HEK293 (cell line): ENCODE results near the gene LNX1.

ENCODE experiments used
- CTCF ChIA-PET: fragments of 350-600 bp; formaldehyde crosslinking; extraction: SDS; loops from one replicate; lab custom pipeline; 2021; ENCODE audit warnings: antibody characterized with exemption; lab: Yijun Ruan, JAX
- POLR2A ChIA-PET: fragments of 300-600 bp; formaldehyde crosslinking; extraction: SDS; loops from one replicate; lab custom pipeline; 2020; ENCODE audit warnings: antibody characterized with exemption, inconsistent platforms; lab: Yijun Ruan, JAX
- H3K27ac ChIP-seq: fragments of 200-500 bp; sonication (Bioruptor generic); 2 replicates; pipeline ENCODE4 v1.5.1; 2014; ENCODE audit warnings: low read depth, low read length, control low read depth, inconsistent platforms; ENCODE audit errors: extremely low read depth
- H3K36me3 ChIP-seq, 2 experiments: fragments of 200-500 bp in 1 of 2; sonication (Bioruptor generic) in 1 of 2; 1 replicate in 1 of 2; 2 replicates in 1 of 2; pipeline ENCODE4 v1.5.1; 2014 to 2017; ENCODE audit warnings: inconsistent platforms in 2 of 2, low read length in 2 of 2; ENCODE audit not compliant: control insufficient read depth in 2 of 2, insufficient read depth in 1 of 2
- H3K4me1 ChIP-seq: fragments of 200-500 bp; sonication (Bioruptor generic); 2 replicates; pipeline ENCODE4 v1.5.1; 2014; ENCODE audit warnings: mild to moderate bottlenecking, low read length, inconsistent platforms; ENCODE audit not compliant: control insufficient read depth, insufficient read depth
- H3K4me3 ChIP-seq: 2 replicates; pipeline ENCODE4 v1.5.1; 2011; ENCODE audit warnings: low read depth, mild to moderate bottlenecking, control low read depth, low read length, moderate library complexity
- H3K9me3 ChIP-seq: fragments of 200-500 bp; sonication (Bioruptor generic); 2 replicates; pipeline ENCODE4 v1.5.1; 2014; ENCODE audit warnings: low read depth, low read length, inconsistent platforms; ENCODE audit not compliant: control insufficient read depth, insufficient read depth
- BCL11B ChIP-seq: fragments of 450-650 bp; formaldehyde crosslinking; IDR thresholded peaks from 2 replicates; pipeline ENCODE4 v1.5.1; 2016; ENCODE audit warnings: low read depth, missing biosample characterization, missing genetic modification characterization
- ELK4 ChIP-seq: IDR thresholded peaks from 2 replicates; pipeline ENCODE4 v1.6.1; 2011; ENCODE audit warnings: mild to moderate bottlenecking, low read depth, low read length, borderline replicate concordance
- OSR2 ChIP-seq: fragments of 450-650 bp; formaldehyde crosslinking; IDR thresholded peaks from 2 replicates; pipeline ENCODE4 v1.5.1; 2016; ENCODE audit warnings: missing biosample characterization, missing genetic modification characterization
- PATZ1 ChIP-seq: fragments of 450-650 bp; formaldehyde crosslinking; IDR thresholded peaks from 2 replicates; pipeline ENCODE4 v1.5.1; 2016; ENCODE audit warnings: missing biosample characterization, missing genetic modification characterization
- RBAK ChIP-seq: fragments of 450-650 bp; formaldehyde crosslinking; IDR thresholded peaks from 2 replicates; pipeline ENCODE4 v1.5.1; 2016; ENCODE audit warnings: missing biosample characterization, missing genetic modification characterization
- SALL2 ChIP-seq: fragments of 450-650 bp; formaldehyde crosslinking; IDR thresholded peaks from 2 replicates; pipeline ENCODE4 v1.5.0; 2017; ENCODE audit warnings: missing biosample characterization, mild to moderate bottlenecking, missing genetic modification characterization, borderline replicate concordance
- TSHZ1 ChIP-seq: fragments of 450-650 bp; formaldehyde crosslinking; IDR thresholded peaks from 2 replicates; pipeline ENCODE4 v1.5.1; 2016; ENCODE audit warnings: missing biosample characterization, missing genetic modification characterization, borderline replicate concordance
- YY1 ChIP-seq: fragments of 450-650 bp; formaldehyde crosslinking; IDR thresholded peaks from 2 replicates; pipeline ENCODE4 v1.5.1; 2018; ENCODE audit warnings: missing biosample characterization, missing genetic modification characterization
- ZFP3 ChIP-seq: fragments of 450-650 bp; formaldehyde crosslinking; IDR thresholded peaks from 2 replicates; pipeline ENCODE4 v1.5.1; 2016; ENCODE audit warnings: low read depth, missing biosample characterization, missing genetic modification characterization
- ZNF133 ChIP-seq: fragments of 450-650 bp; formaldehyde crosslinking; IDR thresholded peaks from 2 replicates; pipeline ENCODE4 v1.5.1; 2016; ENCODE audit warnings: missing biosample characterization, missing genetic modification characterization
- ZNF138 ChIP-seq: fragments of 450-650 bp; formaldehyde crosslinking; IDR thresholded peaks from 2 replicates; pipeline ENCODE4 v1.5.1; 2016; ENCODE audit warnings: missing biosample characterization, missing genetic modification characterization, borderline replicate concordance
- ZNF239 ChIP-seq: fragments of 450-650 bp; formaldehyde crosslinking; IDR thresholded peaks from 2 replicates; pipeline ENCODE4 v1.5.1; 2016; ENCODE audit warnings: missing biosample characterization, missing genetic modification characterization
- ZNF292 ChIP-seq: fragments of 450-650 bp; formaldehyde crosslinking; IDR thresholded peaks from 2 replicates; pipeline ENCODE4 v1.5.1; 2016; ENCODE audit warnings: low read depth, missing biosample characterization, missing genetic modification characterization, borderline replicate concordance
- ZNF302 ChIP-seq: fragments of 450-650 bp; formaldehyde crosslinking; IDR thresholded peaks from 2 replicates; pipeline ENCODE4 v1.5.1; 2016; ENCODE audit warnings: missing biosample characterization, missing genetic modification characterization, low read depth
- ZNF350 ChIP-seq: fragments of 450-650 bp; formaldehyde crosslinking; IDR thresholded peaks from 2 replicates; pipeline ENCODE4 v1.5.0; 2017; ENCODE audit warnings: missing biosample characterization, mild to moderate bottlenecking, missing genetic modification characterization
- ZNF394 ChIP-seq: fragments of 450-650 bp; formaldehyde crosslinking; IDR thresholded peaks from 2 replicates; pipeline ENCODE4 v1.5.1; 2016; ENCODE audit warnings: missing biosample characterization, missing genetic modification characterization, mild to moderate bottlenecking, moderate library complexity, borderline replicate concordance
- ZNF658 ChIP-seq: fragments of 450-650 bp; formaldehyde crosslinking; IDR thresholded peaks from 2 replicates; pipeline ENCODE4; 2016; ENCODE audit warnings: missing biosample characterization, missing genetic modification characterization
- ZNF660 ChIP-seq: fragments of 450-650 bp; IDR thresholded peaks from 2 replicates; pipeline ENCODE4 v1.5.1; 2018; ENCODE audit warnings: missing biosample characterization, mild to moderate bottlenecking, missing genetic modification characterization
- ZNF670 ChIP-seq: fragments of 450-650 bp; formaldehyde crosslinking; IDR thresholded peaks from 2 replicates; pipeline ENCODE4 v1.5.1; 2016; ENCODE audit warnings: missing biosample characterization, missing genetic modification characterization, low read depth
- ZNF785 ChIP-seq: fragments of 450-650 bp; formaldehyde crosslinking; IDR thresholded peaks from 2 replicates; pipeline ENCODE4 v1.5.1; 2016; ENCODE audit warnings: missing biosample characterization, missing genetic modification characterization
- ZNF830 ChIP-seq: fragments of 450-650 bp; IDR thresholded peaks from 2 replicates; pipeline ENCODE4 v1.5.0; 2018; ENCODE audit warnings: missing biosample characterization, missing genetic modification characterization, low read depth, mild to moderate bottlenecking, moderate library complexity
- ZNF843 ChIP-seq: fragments of 450-650 bp; formaldehyde crosslinking; IDR thresholded peaks from 2 replicates; pipeline ENCODE4 v1.5.1; 2016; ENCODE audit warnings: missing biosample characterization, missing genetic modification characterization
- TF ChIP-seq, protein P1 (sequence below): fragments of 450-650 bp; formaldehyde crosslinking; IDR thresholded peaks from 2 replicates; pipeline ENCODE4 v1.5.1; 2016; ENCODE audit warnings: missing biosample characterization, missing genetic modification characterization

LNX1 gene

DNA sequence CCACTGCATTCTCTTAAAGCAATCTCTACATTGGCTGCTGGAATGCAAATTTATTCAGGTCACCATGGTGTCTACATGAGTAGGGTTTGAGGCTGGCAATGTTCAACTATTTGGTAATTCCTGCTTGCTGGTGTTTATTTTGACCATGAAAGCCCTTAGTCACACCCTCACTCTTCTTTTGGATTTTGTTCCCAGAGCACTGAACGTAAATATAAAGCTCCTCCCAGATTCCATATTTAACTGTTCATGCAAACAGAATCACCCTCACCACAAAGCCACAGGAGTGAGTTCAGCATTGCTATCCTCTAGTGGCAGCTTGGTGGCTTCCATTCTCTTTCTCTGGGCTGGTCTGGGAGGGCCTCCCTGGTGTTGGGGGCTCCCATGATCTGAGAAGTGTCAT lies 82.8 kb downstream of the LNX1 start:
- TF ChIP-seq SALL2 (tag by site-specific recombination) = no peak
- no peak for TF ChIP-seq ZNF658 (tag by site-specific recombination)
- TF ChIP-seq ZNF302 = no peak
- no peak for TF ChIP-seq RBAK (tag by site-specific recombination)
- TF ChIP-seq ZNF785 (tag by site-specific recombination) = no peak
- TF ChIP-seq ELK4 = no peak
- TF ChIP-seq ZNF350 (tag by site-specific recombination) = no peak
- no peak for TF ChIP-seq ZNF830 (tag by site-specific recombination)
- no peaks in the 10 kb centered on the region for H3K36me3 ChIP-seq
- no peaks in the 10 kb centered on the region for H3K9me3 ChIP-seq
- POLR2A ChIA-PET = no interaction called here
- H3K27ac ChIP-seq = no peak overlapping the region
- peaks cover 2% of the 10 kb centered on the region; the same call in 1 of the 2 replicates for H3K4me1 ChIP-seq
- no peak overlapping the region for H3K4me3 ChIP-seq
- CTCF ChIA-PET = interaction anchor here (0.6 kb wide), 1 partner anchor 146 kb away, joined by 4 read pairs; no protein-coding TSS in a partner anchor

DNA sequence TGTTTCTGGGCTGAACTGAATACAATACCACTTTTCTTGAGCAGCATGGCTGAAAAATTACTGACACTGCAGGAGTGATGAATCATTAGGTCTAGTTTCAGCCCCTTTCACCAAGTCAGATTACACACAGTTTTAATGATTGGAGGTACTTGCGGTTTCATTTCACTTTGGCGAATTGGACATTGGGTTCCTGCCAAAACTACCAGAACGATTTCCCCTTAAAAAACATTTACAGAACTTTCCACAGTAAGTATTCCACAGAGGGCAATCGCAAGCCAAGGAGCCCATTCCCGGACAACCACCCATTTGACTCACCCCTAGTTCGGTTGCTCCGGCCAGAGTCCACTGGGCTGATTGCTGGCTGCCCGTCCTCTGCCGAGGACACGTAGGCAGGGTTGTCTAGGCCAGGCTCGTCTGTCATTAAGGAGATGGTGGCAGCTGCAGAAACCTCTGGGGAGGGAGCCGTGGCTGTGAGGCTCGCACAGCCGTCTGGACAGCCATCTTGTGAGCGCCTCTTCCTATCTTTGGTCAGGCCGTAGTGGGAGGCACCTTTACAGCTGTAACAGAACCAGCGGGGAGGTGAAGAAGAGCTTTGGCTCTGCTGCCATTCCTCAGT lies 83.5 kb downstream of the LNX1 start:
- peak overlapping the region; percentile 51; the same call in 1 of the 2 replicates for H3K27ac ChIP-seq
- no peaks in the 10 kb centered on the region for H3K36me3 ChIP-seq
- no peaks in the 10 kb centered on the region for H3K9me3 ChIP-seq
- peaks cover 2% of the 10 kb centered on the region; the same call in 1 of the 2 replicates for H3K4me1 ChIP-seq
- CTCF ChIA-PET = no interaction called here
- POLR2A ChIA-PET = no interaction called here
- no peak overlapping the region for H3K4me3 ChIP-seq
- TF ChIP-seq OSR2 (tag by site-specific recombination) = peak; percentile 52
- TF ChIP-seq ZNF133 = no peak
- peak; percentile 52 for TF ChIP-seq ZNF843 (tag by site-specific recombination)
- TF ChIP-seq YY1 (tag by site-specific recombination) = no peak
- TF ChIP-seq ZNF138 (tag by site-specific recombination) = no peak
- TF ChIP-seq ZFP3 (tag by site-specific recombination) = no peak
- no peak for TF ChIP-seq ZNF670 (tag by site-specific recombination)
- TF ChIP-seq ZNF292 (tag by site-specific recombination) = no peak
- no peak for TF ChIP-seq PATZ1
- no peak for TF ChIP-seq ZNF239 (tag by site-specific recombination)
- TF ChIP-seq BCL11B (tag by site-specific recombination) = no peak
- TF ChIP-seq, all 188 proteins: peak for 2

DNA sequence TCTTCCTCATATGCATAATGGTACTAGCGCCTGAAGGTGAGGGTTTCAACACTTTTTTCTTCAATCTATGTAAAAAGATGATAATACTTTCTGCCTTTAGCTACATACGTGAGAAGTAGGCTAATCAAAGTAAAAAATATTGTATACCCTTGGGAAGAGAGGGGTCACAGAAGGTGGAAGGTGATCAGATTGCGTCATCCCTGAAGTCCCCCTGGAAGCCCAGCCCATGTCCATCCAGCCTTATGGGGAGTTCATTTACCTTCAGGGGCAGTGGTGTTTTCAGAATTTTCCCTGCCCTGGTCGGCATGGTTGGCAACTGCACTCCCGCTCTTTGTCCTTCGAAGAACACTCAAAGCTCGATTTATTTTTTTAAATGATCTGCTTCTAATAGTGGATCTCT lies 84.2 kb downstream of the LNX1 start:
- H3K36me3 ChIP-seq = no peaks in the 10 kb centered on the region
- peaks cover 2% of the 10 kb centered on the region; the same call in 1 of the 2 replicates for H3K4me1 ChIP-seq
- CTCF ChIA-PET = interaction anchor here (0.6 kb wide), 1 partner anchor 24 kb away, joined by 5 read pairs; no protein-coding TSS in a partner anchor
- H3K9me3 ChIP-seq = no peaks in the 10 kb centered on the region
- H3K27ac ChIP-seq = no peak overlapping the region
- POLR2A ChIA-PET = no interaction called here
- H3K4me3 ChIP-seq = no peak overlapping the region
- TF ChIP-seq ZNF660 (tag by site-specific recombination) (no peak), ZNF394 (no peak), TSHZ1 (no peak)
- TF ChIP-seq, protein P1, sequence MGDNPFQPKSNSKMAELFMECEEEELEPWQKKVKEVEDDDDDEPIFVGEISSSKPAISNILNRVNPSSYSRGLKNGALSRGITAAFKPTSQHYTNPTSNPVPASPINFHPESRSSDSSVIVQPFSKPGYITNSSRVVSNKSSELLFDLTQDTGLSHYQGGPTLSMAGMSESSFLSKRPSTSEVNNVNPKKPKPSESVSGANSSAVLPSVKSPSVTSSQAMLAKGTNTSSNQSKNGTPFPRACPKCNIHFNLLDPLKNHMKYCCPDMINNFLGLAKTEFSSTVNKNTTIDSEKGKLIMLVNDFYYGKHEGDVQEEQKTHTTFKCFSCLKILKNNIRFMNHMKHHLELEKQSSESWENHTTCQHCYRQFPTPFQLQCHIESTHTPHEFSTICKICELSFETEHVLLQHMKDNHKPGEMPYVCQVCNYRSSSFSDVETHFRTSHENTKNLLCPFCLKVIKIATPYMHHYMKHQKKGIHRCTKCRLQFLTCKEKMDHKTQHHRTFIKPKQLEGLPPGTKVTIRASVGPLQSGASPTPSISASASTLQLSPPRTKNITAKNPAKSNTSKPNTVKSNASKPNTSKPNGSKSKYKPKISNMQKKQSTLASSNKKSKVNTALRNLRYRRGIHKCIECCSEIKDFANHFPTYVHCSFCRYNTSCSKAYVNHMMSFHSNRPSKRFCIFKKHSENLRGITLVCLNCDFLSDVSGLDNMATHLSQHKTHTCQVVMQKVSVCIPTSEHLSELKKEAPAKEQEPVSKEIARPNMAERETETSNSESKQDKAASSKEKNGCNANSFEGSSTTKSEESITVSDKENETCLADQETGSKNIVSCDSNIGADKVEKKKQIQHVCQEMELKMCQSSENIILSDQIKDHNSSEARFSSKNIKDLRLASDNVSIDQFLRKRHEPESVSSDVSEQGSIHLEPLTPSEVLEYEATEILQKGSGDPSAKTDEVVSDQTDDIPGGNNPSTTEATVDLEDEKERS (tag by site-specific recombination) = no peak
